GM12873 (cell line): ENCODE data around the gene TP53TG5.

ENCODE experiments used
- CTCF ChIP-seq: IDR thresholded peaks from 2 replicates; pipeline ENCODE4 v1.5.1; 2012; ENCODE audit warnings: low read depth, mild to moderate bottlenecking, moderate library complexity, low read length, control low read depth; ENCODE audit not compliant: insufficient read depth; ENCODE audit errors: missing control alignments

Gene TP53TG5

GRCh38 chr20:45409521-45410272 is 31.6 kb upstream of the TP53TG5 start:
- no peak for TF ChIP-seq CTCF

GRCh38 chr20:45408646-45409213 is 30.6 kb upstream of the TP53TG5 start:
- no peak for TF ChIP-seq CTCF

GRCh38 chr20:45407783-45408645 is 29.9 kb upstream of the TP53TG5 start, which contains the start of gene DBNDD2:
DBNDD2 (plus strand) TSS chr20:45408289; CDS start chr20:45408468, 179 bp downstream.
- TF ChIP-seq CTCF = no peak

GRCh38 chr20:45407067-45407745 is 29.1 kb upstream of the TP53TG5 start:
- TF ChIP-seq CTCF = no peak

- TF ChIP-seq CTCF = no peak
Measured at GRCh38 chr20:45406260-45407066, 28.3 kb upstream of the TP53TG5 start.

- TF ChIP-seq CTCF = no peak
Measured at GRCh38 chr20:45405571-45406259, 27.6 kb upstream of the TP53TG5 start.
